K562 (cell line): ENCODE results near the gene ABCC5. TPM values are rescaled to one million over a fixed set of nuclear protein-coding genes. Genes with fewer than 3 reads are reported as not detected.

ENCODE experiments used
- ATAC-seq: fragments of 200-7000 bp; cut with Tn5 transposase; 3 replicates; pipeline ENCODE4 v1.9.1; 2020; ENCODE audit warnings: moderate library complexity
- BruUV-seq: library from RNA; stranded (reverse); fragments of 400-500 nt; replicated peaks from 2 replicates; lab custom pipeline; 2021; lab: Mats Ljungman, UMichigan
- CTCF ChIA-PET: fragments of 300-600 bp; formaldehyde crosslinking; extraction: SDS; loops from one replicate; lab custom pipeline; 2021; ENCODE audit warnings: low intra/inter-chr PET ratio; lab: Yijun Ruan, JAX
- POLR2A ChIA-PET: fragments of 300-600, 350-650 bp; sonication (Branson Sonifier 250); formaldehyde crosslinking; extraction: SDS; loops from one replicate; lab custom pipeline; 2021; ENCODE audit warnings: antibody characterized with exemption, inconsistent platforms; lab: Yijun Ruan, JAX
- DNase-seq, 4 experiments: peaks; one replicate each; pipeline versions ENCODE4 v3.0.0 to v3.0.0-alpha.2; 2011 to 2018; ENCODE audit warnings: low spot score in 3 of 4, mixed read lengths in 3 of 4; ENCODE audit errors: extremely low read depth in 1 of 4
- FAIRE-seq: peaks from 2 replicates; lab custom pipeline; 2011; peaks lifted over from hg19 to GRCh38; lab: Jason Lieb, UNC
- H2AFZ ChIP-seq: 2 replicates; pipeline ENCODE4 v1.6.0; 2011; ENCODE audit warnings: low read depth, low read length, control low read depth, inconsistent platforms
- H3K27ac ChIP-seq: fragments of 200-600 bp; 3 replicates; pipeline ENCODE4 v1.8.0; 2011; ENCODE audit warnings: low read depth, mild to moderate bottlenecking, control low read depth, inconsistent platforms, low read length, moderate library complexity, mixed read lengths; ENCODE audit errors: extremely low read depth
- H3K27me3 ChIP-seq, 2 experiments: fragments of 300-600 bp in 1 of 2; 2 replicates in 1 of 2; 3 replicates in 1 of 2; pipeline versions ENCODE4 v1.6.0 to v1.8.0; 2011; ENCODE audit warnings: inconsistent platforms in 2 of 2, low read length in 2 of 2, mild to moderate bottlenecking in 1 of 2, mixed read lengths in 1 of 2, moderate library complexity in 1 of 2; ENCODE audit not compliant: control insufficient read depth in 2 of 2, insufficient read depth in 2 of 2
- H3K36me3 ChIP-seq: fragments of 300-600 bp; 3 replicates; pipeline ENCODE4 v1.8.0; 2011; ENCODE audit warnings: mild to moderate bottlenecking, low read length, inconsistent platforms; ENCODE audit not compliant: control insufficient read depth, insufficient read depth
- H3K4me1 ChIP-seq, 2 experiments: fragments of 200-600 bp in 1 of 2; replicated peaks in 1 of 2; 2 replicates in 1 of 2; 3 replicates in 1 of 2; pipeline versions ENCODE4 v1.5.1 to v1.8.0; 2011; ENCODE audit warnings: inconsistent platforms in 2 of 2, low read length in 2 of 2, mild to moderate bottlenecking in 1 of 2, mixed read lengths in 1 of 2, moderate library complexity in 1 of 2; ENCODE audit not compliant: control insufficient read depth in 2 of 2, insufficient read depth in 2 of 2
- H3K4me2 ChIP-seq: 2 replicates; pipeline ENCODE4 v1.6.1; 2011; ENCODE audit warnings: low read length, control low read depth, inconsistent platforms, mixed read lengths; ENCODE audit not compliant: insufficient read depth
- H3K4me3 ChIP-seq: fragments of 200-600 bp; sonication (generic), shearing (Covaris generic); 2 replicates; pipeline ENCODE4 v1.5.1; 2016; ENCODE audit warnings: control low read depth, inconsistent platforms
- H3K79me2 ChIP-seq: fragments of 200-600 bp; 3 replicates; pipeline ENCODE4 v1.8.0; 2011; ENCODE audit warnings: low read length, inconsistent platforms; ENCODE audit not compliant: control insufficient read depth, insufficient read depth
- H3K9ac ChIP-seq, 2 experiments: 2 replicates each; pipeline versions ENCODE4 v1.6.0 to v1.6.1; 2011; ENCODE audit warnings: low read depth in 2 of 2, low read length in 2 of 2, control low read depth in 1 of 2, inconsistent platforms in 1 of 2, mild to moderate bottlenecking in 1 of 2, mixed read lengths in 1 of 2; ENCODE audit not compliant: insufficient read depth in 1 of 2
- H3K9me1 ChIP-seq: one replicate; pipeline ENCODE4 v1.6.0; 2011; ENCODE audit warnings: inconsistent platforms, mild to moderate bottlenecking, low read length, moderate library complexity; ENCODE audit not compliant: control insufficient read depth, insufficient read depth
- H3K9me3 ChIP-seq: replicated peaks from 2 replicates; pipeline ENCODE4 v1.5.1; 2011; ENCODE audit warnings: low read depth, low read length, inconsistent platforms; ENCODE audit not compliant: control insufficient read depth, insufficient read depth
- H4K20me1 ChIP-seq: replicated peaks from 2 replicates; pipeline ENCODE4 v1.6.1; 2011; ENCODE audit warnings: low read length, inconsistent platforms, mixed read lengths; ENCODE audit not compliant: control insufficient read depth, insufficient read depth
- FOXP4 ChIP-seq: sonication (generic); formaldehyde crosslinking; IDR thresholded peaks from 2 replicates; pipeline ENCODE4 v1.8.0; 2022; ENCODE audit warnings: mild to moderate bottlenecking, missing genetic modification reagents, borderline replicate concordance
- MYBL2 ChIP-seq, 2 experiments: fragments of 450-650 bp in 1 of 2; sonication (generic) in 1 of 2; formaldehyde crosslinking in 1 of 2; IDR thresholded peaks; 2 replicates each; pipeline versions ENCODE4 v1.6.1 to v1.8.1; 2017 to 2022; ENCODE audit warnings: borderline replicate concordance in 1 of 2, inconsistent platforms in 1 of 2, low read depth in 1 of 2, mild to moderate bottlenecking in 1 of 2, missing genetic modification reagents in 1 of 2, moderate library complexity in 1 of 2
- RBM39 ChIP-seq: fragments of 200-400 bp; formaldehyde crosslinking; optimal IDR thresholded peaks from 2 replicates; pipeline ENCODE3; 2018; ENCODE audit warnings: low read depth, low read length
- ZNF512 ChIP-seq: IDR thresholded peaks from 2 replicates; pipeline ENCODE4 v1.6.1; 2016; ENCODE audit warnings: missing genetic modification characterization, missing compliant biosample characterization
- WGBS: fragments of 100-300 bp; shearing (Covaris generic); methylation state at CpG from one replicate; pipeline ENCODE4 v1.1.6; 2016; ENCODE audit warnings: low coverage, mixed read lengths; ENCODE audit not compliant: insufficient coverage; ENCODE audit errors: missing lambda C conversion rate; 5-methylcytosine and 5-hydroxymethylcytosine counted together
- in situ Hi-C: fragments of 300-500 bp; cut with MboI; formaldehyde crosslinking; loops from 4 replicates; pipeline ENCODE4 v1.15.0; 2018; ENCODE audit warnings: inconsistent platforms, mixed read lengths
- intact Hi-C: fragments of 100-400 bp; cut with micrococcal nuclease; formaldehyde crosslinking; loops from 2 replicates; pipeline ENCODE4 v1.14.2; 2022
- polyA plus RNA-seq, 8 experiments: library from polyadenylated mRNA; depleted of rRNA in 4 of 8; stranded (reverse) in 5 of 8; unstranded in 3 of 8; fragments of >200 nt; fragmentation: Nextera tagmentation in 2 of 8; fragmentation: Illumina TruSeq in 1 of 8; extraction: Ambion mirVana in 2 of 8; extraction: Trizol in 1 of 8; gene quantifications; 2 replicates each; pipeline versions ENCODE4 v1.2.1 to v1.2.3, GENCODE V29; 2011 to 2014; ENCODE audit warnings: inconsistent platforms in 1 of 8, missing spikeins in 1 of 8
- total RNA-seq, 7 experiments: library from RNA; depleted of rRNA in 6 of 7; stranded (reverse); fragments of >200 nt in 6 of 7; fragmentation: Illumina TruSeq in 2 of 7; extraction: Trizol in 2 of 7; gene quantifications; 2 replicates each; pipeline versions ENCODE4 v1.2.1 to v1.2.3, GENCODE V29; 2011 to 2021; ENCODE audit warnings: low replicate concordance in 1 of 7

ABCC5 gene
- total and polyA plus RNA-seq, 9 of the 15 experiments (the other 6 are each of a cell fraction or from before 2014, with no cell fraction given), result 22.0 to 53.0 (median 41.9) TPM

- WGBS, result 85% methylated on average over 3 of the region's 3 CpGs
- DNase-seq (no peak), ATAC-seq (no peak), FAIRE-seq (no peak)
- no peaks in the 10 kb centered on the region for H3K79me2 ChIP-seq
- H4K20me1 ChIP-seq, result no peaks in the 10 kb centered on the region
- BruUV-seq, result no TSS peak
- H2AFZ ChIP-seq, result no peak overlapping the region
- H3K4me3 ChIP-seq, result no peak overlapping the region
- intact Hi-C loops (no loop called here), in situ Hi-C loops (no loop called here)
- no peak overlapping the region for H3K9ac ChIP-seq
- no peaks in the 10 kb centered on the region for H3K27me3 ChIP-seq
- ChIA-PET POLR2A (no interaction called here), CTCF (no interaction called here)
- H3K27ac ChIP-seq, result no peak overlapping the region
- no peaks in the 10 kb centered on the region for H3K9me3 ChIP-seq
- peaks cover 94% of the 10 kb centered on the region for H3K36me3 ChIP-seq
- H3K4me2 ChIP-seq, result no peak overlapping the region
- H3K4me1 ChIP-seq, result no peaks in the 10 kb centered on the region
- H3K9me1 ChIP-seq, result no peaks in the 10 kb centered on the region
- TF ChIP-seq ZNF512 (tag) (no peak), MYBL2 (IDR thresholded peaks at IDR 0.05; ENCODE audit: low read depth) (no peak), MYBL2 (CRISPR knock-in tag; IDR thresholded peaks at IDR 0.05; ENCODE audit: borderline replicate concordance) (no peak), RBM39 (no peak), FOXP4 (no peak)
- TF ChIP-seq, all 486 proteins: peak for 0
These were observed 50.0 kb downstream of the ABCC5 start for GRCh38 chr3:183967693-183968092.
